ENCODE measurements around the gene NMNAT2.
"Not testable (repeated sequence)": the region's sequence is repeated elsewhere in the genome, so short reads cannot be mapped to it uniquely, and the experiment has no call there.

Gene NMNAT2

GRCh38 chr1:183279835-183280234 is 138.3 kb downstream of the NMNAT2 start:
- DNase-seq (ENCODE audit: low read depth, low spot score) = peak; percentile 63
- no peak for TF ChIP-seq CTCF (IDR thresholded peaks at IDR 0.05; ENCODE audit: low read depth, low read length)
- H3K4me3 ChIP-seq (ENCODE audit: low read depth, low read length) = no peak overlapping the region
- in situ Hi-C loops (cut with HindIII; ENCODE audit: low sequenced_read_pairs) = no loop called here

GRCh38 chr1:183278739-183279591 is 139.2 kb downstream of the NMNAT2 start:
- DNase-seq (ENCODE audit: low read depth, low spot score) = peak; percentile 66
- H3K4me3 ChIP-seq (ENCODE audit: low read depth, low read length) = no peak overlapping the region
- in situ Hi-C loops (cut with HindIII; ENCODE audit: low sequenced_read_pairs) = no loop called here
- no peak for TF ChIP-seq CTCF (IDR thresholded peaks at IDR 0.05; ENCODE audit: low read depth, low read length)

GRCh38 chr1:183277821-183278738 is 140.1 kb downstream of the NMNAT2 start:
- no peak for TF ChIP-seq CTCF (IDR thresholded peaks at IDR 0.05; ENCODE audit: low read depth, low read length)
- no peak overlapping the region for H3K4me3 ChIP-seq (ENCODE audit: low read depth, low read length)
- peak; percentile 59 for DNase-seq (ENCODE audit: low read depth, low spot score)
- in situ Hi-C loops (cut with HindIII; ENCODE audit: low sequenced_read_pairs) = no loop called here

GRCh38 chr1:183276386-183277080 is 141.6 kb downstream of the NMNAT2 start:
- TF ChIP-seq CTCF (IDR thresholded peaks at IDR 0.05; ENCODE audit: low read depth, low read length) = no peak
- no peak overlapping the region for H3K4me3 ChIP-seq (ENCODE audit: low read depth, low read length)
- no peak for DNase-seq (ENCODE audit: low read depth, low spot score)
- in situ Hi-C loops (cut with HindIII; ENCODE audit: low sequenced_read_pairs) = no loop called here

- no peak for TF ChIP-seq CTCF (IDR thresholded peaks at IDR 0.05; ENCODE audit: low read depth, low read length)
- in situ Hi-C loops (cut with HindIII; ENCODE audit: low sequenced_read_pairs) = no loop called here
Observed at GRCh38 chr1:183275322-183275721, 142.9 kb downstream of the NMNAT2 start.

GRCh38 chr1:183274836-183275235 is 143.3 kb downstream of the NMNAT2 start:
- no peak overlapping the region for H3K4me3 ChIP-seq (ENCODE audit: low read depth, low read length)
- in situ Hi-C loops (cut with HindIII; ENCODE audit: low sequenced_read_pairs) = no loop called here
- no peak for DNase-seq (ENCODE audit: low read depth, low spot score)
- TF ChIP-seq CTCF (IDR thresholded peaks at IDR 0.05; ENCODE audit: low read depth, low read length) = no peak

More at GRCh38 chr1:183275322-183275721, 142.9 kb downstream of the NMNAT2 start:
- DNase-seq (ENCODE audit: low read depth, low spot score) = no peak
- H3K4me3 ChIP-seq (ENCODE audit: low read depth, low read length) = no peak overlapping the region

- DNase-seq (ENCODE audit: low read depth, low spot score); H3K4me3 ChIP-seq (ENCODE audit: low read depth, low read length); in situ Hi-C loops (cut with HindIII; ENCODE audit: low sequenced_read_pairs): not testable (repeated sequence)
Observed at GRCh38 chr1:183273984-183274383, 144.2 kb downstream of the NMNAT2 start.
